Measurements from ENCODE around the gene PPP2R5E.

GRCh38 chr14:63508033-63508432, 35.1 kb downstream of the PPP2R5E start:
- TF ChIP-seq CTCF (IDR thresholded peaks at IDR 0.05 in 2 of 3, conservative IDR thresholded peaks at IDR 0.05 in 1 of 3; ENCODE audit: borderline replicate concordance in 1 of 3, insufficient read depth in 1 of 3, low read depth in 2 of 3, low read length in 2 of 3) (no peak), ATF3 (IDR thresholded peaks at IDR 0.05) (no peak), POLR2A (IDR thresholded peaks at IDR 0.05; ENCODE audit: borderline replicate concordance, extremely low read depth, insufficient read depth, insufficient read length) (no peak), EZH2 (IDR thresholded peaks at IDR 0.05) (no peak), SIN3A (IDR thresholded peaks at IDR 0.05; ENCODE audit: low read depth) (no peak), ELF1 (IDR thresholded peaks at IDR 0.05; ENCODE audit: borderline replicate concordance, low read depth) (no peak), RAD21 (IDR thresholded peaks at IDR 0.05; ENCODE audit: low read depth) (no peak), YY1 (IDR thresholded peaks at IDR 0.05; ENCODE audit: extremely low read depth, insufficient replicate concordance, low read depth, low read length) (no peak), POLR2AphosphoS5 (IDR thresholded peaks at IDR 0.05; ENCODE audit: low read depth, low read length) (no peak), ZBTB33 (IDR thresholded peaks at IDR 0.05; ENCODE audit: extremely low read depth, insufficient replicate concordance, low read length) (no peak), FOSL1 (IDR thresholded peaks at IDR 0.05; ENCODE audit: low read depth) (no peak)
- TF ChIP-seq, protein P1, sequence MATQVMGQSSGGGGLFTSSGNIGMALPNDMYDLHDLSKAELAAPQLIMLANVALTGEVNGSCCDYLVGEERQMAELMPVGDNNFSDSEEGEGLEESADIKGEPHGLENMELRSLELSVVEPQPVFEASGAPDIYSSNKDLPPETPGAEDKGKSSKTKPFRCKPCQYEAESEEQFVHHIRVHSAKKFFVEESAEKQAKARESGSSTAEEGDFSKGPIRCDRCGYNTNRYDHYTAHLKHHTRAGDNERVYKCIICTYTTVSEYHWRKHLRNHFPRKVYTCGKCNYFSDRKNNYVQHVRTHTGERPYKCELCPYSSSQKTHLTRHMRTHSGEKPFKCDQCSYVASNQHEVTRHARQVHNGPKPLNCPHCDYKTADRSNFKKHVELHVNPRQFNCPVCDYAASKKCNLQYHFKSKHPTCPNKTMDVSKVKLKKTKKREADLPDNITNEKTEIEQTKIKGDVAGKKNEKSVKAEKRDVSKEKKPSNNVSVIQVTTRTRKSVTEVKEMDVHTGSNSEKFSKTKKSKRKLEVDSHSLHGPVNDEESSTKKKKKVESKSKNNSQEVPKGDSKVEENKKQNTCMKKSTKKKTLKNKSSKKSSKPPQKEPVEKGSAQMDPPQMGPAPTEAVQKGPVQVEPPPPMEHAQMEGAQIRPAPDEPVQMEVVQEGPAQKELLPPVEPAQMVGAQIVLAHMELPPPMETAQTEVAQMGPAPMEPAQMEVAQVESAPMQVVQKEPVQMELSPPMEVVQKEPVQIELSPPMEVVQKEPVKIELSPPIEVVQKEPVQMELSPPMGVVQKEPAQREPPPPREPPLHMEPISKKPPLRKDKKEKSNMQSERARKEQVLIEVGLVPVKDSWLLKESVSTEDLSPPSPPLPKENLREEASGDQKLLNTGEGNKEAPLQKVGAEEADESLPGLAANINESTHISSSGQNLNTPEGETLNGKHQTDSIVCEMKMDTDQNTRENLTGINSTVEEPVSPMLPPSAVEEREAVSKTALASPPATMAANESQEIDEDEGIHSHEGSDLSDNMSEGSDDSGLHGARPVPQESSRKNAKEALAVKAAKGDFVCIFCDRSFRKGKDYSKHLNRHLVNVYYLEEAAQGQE (IDR thresholded peaks at IDR 0.05; ENCODE audit: low read depth), result no peak
- TF ChIP-seq, protein P2, sequence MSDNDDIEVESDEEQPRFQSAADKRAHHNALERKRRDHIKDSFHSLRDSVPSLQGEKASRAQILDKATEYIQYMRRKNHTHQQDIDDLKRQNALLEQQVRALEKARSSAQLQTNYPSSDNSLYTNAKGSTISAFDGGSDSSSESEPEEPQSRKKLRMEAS (IDR thresholded peaks at IDR 0.05), result no peak
